ENCODE measurements around the gene SYNE3. TPM values are rescaled to one million over a fixed set of nuclear protein-coding genes. Genes with fewer than 3 reads are reported as not detected.

Gene SYNE3
- total and polyA plus RNA-seq, 2 of the 8 experiments (the other 6 are each of a cell fraction or from before 2014, with no cell fraction given): under 0.01 TPM; not detected in 1

DNA sequence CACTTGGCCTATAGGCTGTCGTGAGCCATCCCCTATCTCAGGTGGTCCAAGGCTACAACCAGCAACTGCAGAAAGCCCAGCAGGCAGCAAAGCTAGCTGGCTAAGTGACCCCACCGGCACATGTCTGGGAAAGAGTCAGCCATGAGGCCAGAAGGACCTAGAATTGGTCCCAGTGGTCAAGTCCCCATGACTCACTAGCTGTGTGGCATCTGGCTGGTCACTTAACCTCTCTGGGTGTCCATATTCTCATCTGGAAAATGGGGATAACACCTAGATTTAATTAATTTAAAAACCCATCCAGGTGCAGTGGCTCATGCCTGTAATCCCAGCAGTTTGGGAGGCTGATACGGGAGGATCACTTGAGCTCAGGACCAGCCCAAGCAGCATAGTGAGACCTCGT lies 37.6 kb downstream of the SYNE3 start:
- no peak overlapping the region for H3K23ac ChIP-seq (ENCODE audit: insufficient read length)
- H4K20me1 ChIP-seq (replicated peaks in 1 of 2; ENCODE audit: control insufficient read depth in 1 of 2, insufficient read depth in 2 of 2, low read length in 2 of 2): no peaks in the 10 kb centered on the region
- no peak overlapping the region for H3K27ac ChIP-seq (ENCODE audit: low read depth, low read length)
- no peak overlapping the region for H4K5ac ChIP-seq (ENCODE audit: insufficient read length, low read depth, low read length)
- no peak overlapping the region for H3K14ac ChIP-seq (ENCODE audit: insufficient read length)
- no peak overlapping the region for H3K18ac ChIP-seq (ENCODE audit: extremely low read depth, low read length)
- no peak overlapping the region for H2AK5ac ChIP-seq (ENCODE audit: low read depth, low read length)
- WGBS, 2 experiments (ENCODE audit: extremely low coverage in 1 of 2, insufficient coverage in 1 of 2, insufficient read length in 1 of 2, insufficient replicate concordance in 2 of 2, low coverage in 1 of 2, low lambda C conversion rate in 2 of 2, missing lambda C conversion rate in 1 of 2): 89% methylated on average over 3 of the region's 4 CpGs; no CpG with 5 or more reads in 1 of the 2 experiments
- ChIA-PET CTCF (ENCODE audit: partially characterized antibody) (interaction anchor here (0.6 to 2.5 kb wide), 9 partner anchors 10 to 1458 kb away, joined by 3 to 14 read pairs (median 3); no protein-coding TSS in a partner anchor), POLR2A (ENCODE audit: partially characterized antibody) (interaction anchor here (0.6 kb wide), 1 partner anchor 23 kb away, joined by 3 read pairs; no protein-coding TSS in a partner anchor)
- H3K4me2 ChIP-seq (ENCODE audit: insufficient read depth in 1 of 2, low read depth in 2 of 2, low read length in 2 of 2): no peak overlapping the region
- H3K4me3 ChIP-seq (ENCODE audit: extremely low read depth in 1 of 4, insufficient read depth in 2 of 4, low read depth in 3 of 4, low read length in 4 of 4): no peak overlapping the region
- H3K27me3 ChIP-seq (replicated peaks in 1 of 4; ENCODE audit: control insufficient read depth in 3 of 4, extremely low read depth in 1 of 4, insufficient read depth in 3 of 4, low read length in 3 of 4): no peaks in the 10 kb centered on the region
- DNase-seq (ENCODE audit: low read depth in 1 of 2, low spot score in 2 of 2) (no peak), FAIRE-seq (no peak)
- no peak overlapping the region for H2BK15ac ChIP-seq (ENCODE audit: low read length)
- H4K8ac ChIP-seq (ENCODE audit: extremely low read depth, insufficient read depth, low read length): no peak overlapping the region
- H3K9me3 ChIP-seq (ENCODE audit: insufficient read depth in 2 of 2, low read depth in 1 of 2, low read length in 1 of 2): no peaks in the 10 kb centered on the region
- no peak overlapping the region for H3K56ac ChIP-seq (replicated peaks; ENCODE audit: insufficient read length, low read depth, low read length)
- no peak overlapping the region for H2BK20ac ChIP-seq (ENCODE audit: low read length)
- no peak overlapping the region for H2BK12ac ChIP-seq (ENCODE audit: low read depth, low read length)
- peaks cover 0 to 8% (median 2%) of the 10 kb centered on the region in 4 experiments; a peak in 5 of 7 replicates for H3K4me1 ChIP-seq (replicated peaks in 1 of 4; ENCODE audit: control insufficient read depth in 3 of 4, insufficient read depth in 4 of 4, low read length in 3 of 4)
- no peak overlapping the region for H3K4ac ChIP-seq (replicated peaks; ENCODE audit: insufficient read length, low read depth, low read length)
- no peaks in the 10 kb centered on the region for H3K23me2 ChIP-seq (ENCODE audit: low read depth, low read length)
- H2BK120ac ChIP-seq (replicated peaks; ENCODE audit: low read depth, low read length): no peak overlapping the region
- H4K91ac ChIP-seq (replicated peaks; ENCODE audit: insufficient read length, low read length): no peak overlapping the region
- H3K36me3 ChIP-seq (ENCODE audit: control insufficient read depth in 2 of 4, insufficient read depth in 4 of 4, low read length in 3 of 4): no peaks in the 10 kb centered on the region
- no peak overlapping the region for H2BK5ac ChIP-seq (ENCODE audit: low read depth, low read length)
- H3K9ac ChIP-seq (replicated peaks in 1 of 4; ENCODE audit: extremely low read depth in 1 of 4, low read depth in 3 of 4, low read length in 3 of 4): no peak overlapping the region
- H3K79me2 ChIP-seq (ENCODE audit: control insufficient read depth in 1 of 2, insufficient read depth in 2 of 2, low read length in 2 of 2): no peaks in the 10 kb centered on the region
- no peak overlapping the region for H2AFZ ChIP-seq (ENCODE audit: low read length)
- no peaks in the 10 kb centered on the region for H3K79me1 ChIP-seq (ENCODE audit: low read depth, low read length)
- TF ChIP-seq NANOG (IDR thresholded peaks at IDR 0.05; ENCODE audit: insufficient read depth, low read depth, low read length, poor library complexity, severe bottlenecking) (no peak), CHD2 (IDR thresholded peaks at IDR 0.05; ENCODE audit: low read length) (no peak), SAP30 (IDR thresholded peaks at IDR 0.05; ENCODE audit: insufficient read depth, insufficient replicate concordance, low read length) (no peak), SP2 (IDR thresholded peaks at IDR 0.05; ENCODE audit: low read length) (no peak), SP4 (IDR thresholded peaks at IDR 0.05; ENCODE audit: low read length) (no peak), EZH2 (IDR thresholded peaks at IDR 0.05; ENCODE audit: low read depth, low read length, severe bottlenecking) (no peak), JUND (IDR thresholded peaks at IDR 0.05; ENCODE audit: low read length) (no peak), RNF2 (IDR thresholded peaks at IDR 0.05; ENCODE audit: borderline replicate concordance, low read depth, low read length, missing control alignments, poor library complexity, severe bottlenecking) (no peak), SIRT6 (IDR thresholded peaks at IDR 0.05; ENCODE audit: low read length) (no peak), KDM4A (IDR thresholded peaks at IDR 0.05; ENCODE audit: low read depth, low read length, severe bottlenecking) (no peak)
- TF ChIP-seq, protein P1, sequence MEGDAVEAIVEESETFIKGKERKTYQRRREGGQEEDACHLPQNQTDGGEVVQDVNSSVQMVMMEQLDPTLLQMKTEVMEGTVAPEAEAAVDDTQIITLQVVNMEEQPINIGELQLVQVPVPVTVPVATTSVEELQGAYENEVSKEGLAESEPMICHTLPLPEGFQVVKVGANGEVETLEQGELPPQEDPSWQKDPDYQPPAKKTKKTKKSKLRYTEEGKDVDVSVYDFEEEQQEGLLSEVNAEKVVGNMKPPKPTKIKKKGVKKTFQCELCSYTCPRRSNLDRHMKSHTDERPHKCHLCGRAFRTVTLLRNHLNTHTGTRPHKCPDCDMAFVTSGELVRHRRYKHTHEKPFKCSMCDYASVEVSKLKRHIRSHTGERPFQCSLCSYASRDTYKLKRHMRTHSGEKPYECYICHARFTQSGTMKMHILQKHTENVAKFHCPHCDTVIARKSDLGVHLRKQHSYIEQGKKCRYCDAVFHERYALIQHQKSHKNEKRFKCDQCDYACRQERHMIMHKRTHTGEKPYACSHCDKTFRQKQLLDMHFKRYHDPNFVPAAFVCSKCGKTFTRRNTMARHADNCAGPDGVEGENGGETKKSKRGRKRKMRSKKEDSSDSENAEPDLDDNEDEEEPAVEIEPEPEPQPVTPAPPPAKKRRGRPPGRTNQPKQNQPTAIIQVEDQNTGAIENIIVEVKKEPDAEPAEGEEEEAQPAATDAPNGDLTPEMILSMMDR (IDR thresholded peaks at IDR 0.05; ENCODE audit: control extremely low read depth in 1 of 3, insufficient read depth in 1 of 3, low read depth in 1 of 3, low read length in 3 of 3): no peak

Measured in H1 (cell line).